Kasumi-1 (cell line): ENCODE results near the gene GCLM.

Source experiments
- DNase-seq, 2 experiments: peaks; one replicate each; lab custom pipeline; 2025; lab: John Stamatoyannopoulos, UW

GCLM gene

DNA sequence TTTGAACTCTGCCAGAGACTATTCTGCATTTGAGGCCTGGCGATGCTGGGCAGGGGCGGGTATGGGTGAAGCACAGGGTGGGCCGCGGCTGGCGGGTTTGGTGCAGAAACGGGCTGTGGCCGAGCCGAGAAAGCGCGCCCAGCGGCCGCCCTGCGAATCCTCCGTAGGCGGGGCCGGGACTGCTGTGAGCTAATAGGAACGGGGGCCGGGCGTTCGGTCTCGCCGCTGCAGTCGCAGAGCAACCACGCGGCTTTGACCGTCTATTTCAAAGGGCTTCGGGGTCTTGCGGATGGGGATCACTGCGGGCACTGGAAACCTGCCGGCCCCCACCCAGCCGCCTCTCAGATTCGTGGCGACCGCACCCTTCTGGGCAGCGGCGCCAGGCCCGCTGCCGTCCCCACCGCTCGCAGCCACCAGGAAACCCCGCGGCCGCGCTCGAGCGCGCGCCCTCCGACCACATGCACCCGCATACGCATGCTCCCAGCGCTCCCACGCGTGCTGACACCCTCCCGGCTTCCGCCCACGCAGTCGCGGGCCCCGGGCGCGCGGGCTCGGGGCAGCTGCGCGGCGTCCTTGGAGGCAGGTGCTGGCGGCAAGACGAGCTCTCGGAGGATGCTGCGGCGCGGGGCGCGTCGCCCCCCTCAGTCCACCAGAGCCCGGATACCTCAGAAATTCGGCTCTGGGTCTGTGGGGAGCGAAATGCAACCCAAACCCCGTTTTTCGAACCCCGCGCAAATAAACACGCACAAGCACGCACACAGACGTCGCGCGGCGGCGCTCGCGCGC, 62.8 kb downstream of the GCLM start:
- DNase-seq, result peak; percentile 86 to 88

DNA sequence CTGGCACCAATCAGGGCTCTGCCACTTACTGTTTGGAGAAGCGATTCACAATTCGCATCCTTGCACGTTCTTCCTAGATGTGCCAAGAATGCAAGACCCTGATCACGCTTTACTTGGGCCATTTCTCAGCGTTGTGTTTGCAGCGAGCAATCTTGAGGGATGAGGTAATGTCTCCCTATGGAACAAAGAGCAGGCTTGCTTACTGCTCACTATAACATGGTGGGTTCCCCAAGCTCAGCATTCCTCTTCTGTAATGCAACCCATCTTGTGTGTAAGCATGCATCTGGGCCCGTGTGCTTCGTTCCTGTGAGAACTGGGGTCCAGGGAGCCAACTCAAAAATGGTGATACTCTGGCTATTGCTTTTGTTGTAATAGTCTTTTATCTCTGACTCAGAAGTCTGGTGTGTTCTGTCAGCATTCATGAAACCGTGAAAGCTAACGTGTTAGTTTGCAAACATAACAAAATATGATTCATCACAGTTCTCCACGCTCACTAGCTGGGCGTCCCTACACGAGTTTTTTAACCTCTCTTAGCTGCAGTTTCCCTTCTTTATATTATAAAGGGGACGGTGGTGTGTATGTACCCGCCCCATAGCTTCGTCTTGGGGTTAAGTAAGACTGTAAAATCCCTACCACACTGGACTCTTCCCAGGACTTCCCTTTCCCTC, 63.6 kb downstream of the GCLM start:
- no peak for DNase-seq

DNA sequence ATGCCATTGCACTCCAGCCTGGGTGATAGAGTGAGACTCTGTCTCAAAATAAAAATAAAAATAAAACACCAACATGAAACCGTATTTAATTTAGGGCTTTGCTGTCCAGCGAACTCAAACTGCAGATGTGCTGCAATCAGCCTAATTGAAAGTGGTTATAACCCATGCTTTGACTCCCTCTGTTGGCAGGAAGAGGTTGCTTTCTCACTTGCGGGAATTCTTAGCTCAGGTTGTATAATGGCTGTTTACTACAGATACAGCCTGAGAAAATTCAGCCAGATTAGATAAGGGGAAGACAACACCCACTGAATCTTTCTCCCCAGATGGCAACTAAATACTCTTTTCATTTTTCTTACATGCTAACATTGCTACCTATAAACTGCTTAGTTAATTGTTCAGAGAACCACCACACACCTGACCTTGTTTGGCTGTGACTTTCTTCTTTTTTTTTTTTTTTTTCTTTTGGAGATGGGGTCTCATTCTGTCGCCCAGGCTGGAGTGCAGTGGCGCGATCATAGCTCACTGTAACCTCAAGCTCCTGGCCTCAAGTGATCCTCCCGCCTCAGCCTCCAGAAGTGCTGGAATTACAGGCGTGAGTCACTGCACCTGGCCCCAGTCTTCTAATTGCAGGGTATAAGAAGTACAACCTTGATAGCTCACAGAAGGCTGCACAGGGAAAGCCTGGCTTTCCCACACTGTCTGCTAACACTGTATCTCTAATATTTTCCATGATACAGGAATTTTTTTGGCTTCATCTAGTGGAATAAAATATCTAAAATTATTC, 64.8 kb downstream of the GCLM start:
- peak; percentile 92 for DNase-seq

DNA sequence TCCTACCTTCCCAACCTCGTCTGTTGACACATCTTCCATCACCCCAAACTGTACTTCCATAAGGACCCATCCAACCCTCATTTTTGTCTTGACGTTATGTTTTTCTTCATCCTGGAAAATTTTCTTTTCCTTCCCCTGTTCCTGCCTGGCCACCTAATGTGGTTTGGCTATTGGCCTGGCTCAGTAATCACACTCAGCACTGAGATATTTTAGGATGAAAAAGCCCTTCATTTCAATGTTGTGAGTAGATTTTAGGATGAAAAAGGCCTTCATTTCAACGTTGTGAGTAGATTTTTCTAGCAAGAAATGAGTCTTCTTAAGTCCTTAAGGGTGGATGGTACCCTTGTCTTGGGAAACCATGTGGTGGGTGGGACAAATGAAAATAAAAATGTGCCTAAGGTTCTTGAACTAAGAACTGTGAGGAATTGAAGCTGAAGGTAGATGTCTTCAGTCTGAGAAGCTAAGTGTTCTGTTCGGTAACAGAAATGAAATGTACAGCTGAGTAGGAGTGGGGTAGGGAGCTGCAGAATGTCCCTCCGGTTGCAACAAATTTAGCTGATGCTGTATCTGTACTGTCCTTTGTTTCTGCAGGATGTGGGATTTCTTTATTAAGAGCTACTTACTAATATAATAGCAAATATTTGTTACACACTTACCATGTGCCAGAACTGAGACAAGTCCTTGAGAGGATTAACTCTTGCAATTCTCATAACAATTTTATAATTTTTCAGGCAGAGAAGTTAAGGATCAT, 66.3 kb downstream of the GCLM start:
- no peak for DNase-seq

DNA sequence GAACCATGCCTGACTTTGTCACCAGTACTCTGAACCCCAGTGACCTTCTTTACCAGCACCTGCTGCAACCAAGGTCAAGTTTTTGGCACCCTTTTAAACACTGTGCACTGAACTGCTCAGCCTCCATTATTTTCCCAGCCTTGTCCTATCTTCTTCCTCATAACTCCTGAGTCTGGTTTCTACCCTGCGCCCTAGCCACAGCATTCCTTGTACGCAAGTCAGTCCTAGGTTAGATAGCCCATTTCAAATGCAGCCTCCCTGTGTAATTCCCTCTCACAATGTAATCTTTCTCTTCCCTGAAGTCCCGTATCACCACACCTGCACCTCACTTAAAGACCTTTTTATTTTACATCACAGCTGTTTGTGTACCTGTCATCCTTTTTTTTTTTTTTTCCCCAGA, 67.5 kb downstream of the GCLM start:
- no peak for DNase-seq

DNA sequence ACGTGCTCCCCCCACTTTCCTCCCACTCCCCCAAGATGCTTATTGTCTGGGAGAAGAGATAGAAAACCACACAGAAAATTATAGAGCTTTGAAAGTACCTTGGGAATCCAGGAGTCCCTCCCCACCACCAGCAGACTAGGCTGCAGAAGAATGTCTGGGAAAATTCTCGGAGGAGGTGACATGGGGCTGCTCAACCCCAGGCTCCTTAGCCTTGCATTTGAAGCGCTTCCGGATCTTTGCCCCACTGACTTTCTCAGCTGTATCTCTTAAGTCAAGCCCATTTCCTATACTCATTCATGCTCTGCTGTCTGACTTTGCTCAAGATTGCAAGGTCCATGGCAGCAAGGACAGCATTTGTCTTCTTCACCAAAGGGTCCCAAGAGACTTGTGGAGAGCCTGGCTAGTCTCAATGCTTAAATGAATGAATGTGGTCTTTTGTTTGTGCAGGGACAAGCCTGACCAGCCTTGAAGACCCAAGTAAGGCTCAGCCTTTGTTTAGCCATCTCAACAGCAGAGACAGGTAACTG, 68.2 kb downstream of the GCLM start:
- DNase-seq, result no peak

DNA sequence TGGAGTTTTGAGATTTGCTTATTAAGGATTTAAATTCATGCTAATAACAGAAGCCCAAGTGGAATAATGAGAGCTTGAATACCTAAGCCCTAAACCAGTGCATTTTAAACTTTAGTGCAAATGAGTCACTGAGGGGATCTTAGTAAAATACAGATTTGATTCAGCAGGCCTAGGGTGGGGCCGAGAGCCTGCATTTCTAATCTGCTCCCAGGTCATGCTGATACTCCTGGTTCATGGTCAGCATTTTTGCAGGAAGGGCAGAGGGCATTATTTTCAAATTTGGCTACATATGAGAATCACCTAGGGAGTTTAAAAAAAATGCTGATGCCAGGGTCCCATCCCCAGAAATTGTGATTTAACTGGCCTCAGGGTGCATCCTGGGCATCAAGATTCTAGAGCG, 69.5 kb downstream of the GCLM start:
- no peak for DNase-seq

DNA sequence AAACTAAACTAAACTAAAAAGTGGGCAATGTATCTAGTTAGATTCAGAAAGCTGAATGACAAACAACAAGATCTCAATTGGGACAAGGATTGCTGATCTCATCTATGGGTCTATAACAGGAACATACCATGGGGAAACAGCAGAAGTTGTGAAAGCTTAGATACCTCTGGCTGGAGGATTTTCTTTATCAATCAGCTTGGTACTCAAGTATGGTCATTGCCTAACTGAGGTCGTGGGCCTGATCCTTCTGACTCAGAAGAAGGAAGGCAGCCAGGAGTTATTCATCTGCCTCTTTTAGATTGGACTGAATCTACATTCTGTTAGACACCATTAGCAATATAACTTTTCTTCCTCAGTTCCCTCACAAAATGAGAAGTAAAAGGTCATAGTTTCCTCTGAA, 69.9 kb downstream of the GCLM start:
- DNase-seq, result no peak

DNA sequence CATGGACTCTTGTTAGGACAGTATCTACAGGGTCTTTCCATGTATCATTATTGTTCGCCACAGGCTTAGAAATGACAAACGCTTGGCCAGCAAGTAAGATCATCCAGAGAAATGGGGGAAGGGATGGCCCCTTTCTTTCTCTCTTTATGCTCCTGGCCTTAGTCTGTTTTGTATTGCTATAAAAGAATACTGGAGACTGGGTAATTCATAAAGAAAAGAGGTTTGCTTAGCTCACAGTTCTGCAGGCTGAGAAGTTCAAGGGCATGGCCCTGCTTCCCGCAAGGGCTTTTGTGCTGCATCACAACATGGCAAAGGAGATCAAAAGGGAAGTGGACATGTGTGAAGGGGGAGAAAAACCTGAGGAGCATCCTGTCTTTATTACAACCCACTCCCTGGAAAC, 71.3 kb downstream of the GCLM start:
- DNase-seq, result no peak
